NCI-H345 treated with DMSO at 0.1 percent for 48 hours (cell line): ENCODE data around the gene EDARADD.
"Not testable (repeated sequence)": the region's sequence is repeated elsewhere in the genome, so short reads cannot be mapped to it uniquely, and the experiment has no call there.

Source experiments
- DNase-seq: peaks from one replicate; lab custom pipeline; 2025; ENCODE audit not compliant: unreplicated experiment; lab: John Stamatoyannopoulos, UW

Gene EDARADD

GRCh38 chr1:236484310-236484971, 90.4 kb downstream of the EDARADD start:
- no peak for DNase-seq

- no peak for DNase-seq
Measured at GRCh38 chr1:236486356-236487002, 92.4 kb downstream of the EDARADD start.

GRCh38 chr1:236489161-236489560, 95.1 kb downstream of the EDARADD start:
- DNase-seq, result not testable (repeated sequence)

GRCh38 chr1:236489710-236490377, 95.8 kb downstream of the EDARADD start:
- peak; percentile 40 for DNase-seq

GRCh38 chr1:236491469-236492136, 97.5 kb downstream of the EDARADD start:
- DNase-seq, result no peak

- no peak for DNase-seq
Measured at GRCh38 chr1:236492378-236492777, 98.3 kb downstream of the EDARADD start.

GRCh38 chr1:236494082-236494481, 100.0 kb downstream of the EDARADD start:
- DNase-seq, result no peak

GRCh38 chr1:236494586-236495466, 100.7 kb downstream of the EDARADD start:
- DNase-seq, result no peak

- no peak for DNase-seq
Measured at GRCh38 chr1:236495467-236496112, 101.5 kb downstream of the EDARADD start.

GRCh38 chr1:236497908-236498307, 103.8 kb downstream of the EDARADD start:
- no peak for DNase-seq

- DNase-seq, result no peak
Measured at GRCh38 chr1:236501093-236501492, 107.0 kb downstream of the EDARADD start.

GRCh38 chr1:236502579-236502971, 108.5 kb downstream of the EDARADD start:
- no peak for DNase-seq

- no peak for DNase-seq
Measured at GRCh38 chr1:236502972-236503639, 109.0 kb downstream of the EDARADD start.

- not testable (repeated sequence) for DNase-seq
Measured at GRCh38 chr1:236504338-236504737, 110.3 kb downstream of the EDARADD start.

- no peak for DNase-seq
Measured at GRCh38 chr1:236507022-236507700, 113.1 kb downstream of the EDARADD start.

GRCh38 chr1:236508593-236509027, 114.5 kb downstream of the EDARADD start:
- DNase-seq, result no peak

- no peak for DNase-seq
Measured at GRCh38 chr1:236509203-236509602, 115.1 kb downstream of the EDARADD start.

- DNase-seq, result no peak
Measured at GRCh38 chr1:236509647-236510401, 115.7 kb downstream of the EDARADD start.
